Gastrocnemius medialis (tissue), 4 donors: ENCODE results near the gene SNX24. TPM values are rescaled to one million over a fixed set of nuclear protein-coding genes. Genes with fewer than 3 reads are reported as not detected.

Experiments used
- ATAC-seq, 2 donors: fragments of 150-250 bp; one replicate each; pipeline ENCODE4 v1.9.1; 2016
- DNase-seq, 2 donors: peaks; one replicate each; pipeline ENCODE4 v3.0.0-alpha.2; 2019
- H3K27ac ChIP-seq, 4 donors: fragments of 200-600 bp; sonication (generic); 1 replicate in 1 of 4; 2 replicates in 3 of 4; pipeline ENCODE4 v1.5.1; 2016 to 2018; ENCODE audit warnings: mild to moderate bottlenecking in 2 of 4, moderate library complexity in 1 of 4
- H3K27me3 ChIP-seq, 3 donors: fragments of 200-600 bp; sonication (generic) in 2 of 3; 1 replicate in 1 of 3; 2 replicates in 2 of 3; pipeline versions ENCODE4 v1.5.1 to v1.6.0; 2016 to 2019; ENCODE audit warnings: mild to moderate bottlenecking in 1 of 3, moderate library complexity in 1 of 3
- H3K36me3 ChIP-seq, 2 donors: fragments of 200-600 bp; sonication (generic) in 1 of 2; one replicate each; pipeline ENCODE4 v1.5.1; 2017 to 2018
- H3K4me1 ChIP-seq, 2 donors: fragments of 200-600 bp; sonication (generic) in 1 of 2; one replicate each; pipeline ENCODE4 v1.5.1; 2016 to 2017; ENCODE audit warnings: mild to moderate bottlenecking in 2 of 2
- H3K4me3 ChIP-seq, 4 donors: fragments of 200-600 bp; sonication (generic) in 3 of 4; 1 replicate in 1 of 4; 2 replicates in 3 of 4; pipeline ENCODE4 v1.5.1; 2016 to 2019; ENCODE audit warnings: mild to moderate bottlenecking in 2 of 4
- H3K9me3 ChIP-seq, 3 donors: fragments of 200-600 bp; sonication (generic) in 2 of 3; 1 replicate in 1 of 3; 2 replicates in 2 of 3; pipeline ENCODE4 v1.5.1; 2016 to 2019
- POLR2A ChIP-seq, 2 donors: fragments of 450-650 bp; IDR thresholded peaks; one replicate each; pipeline ENCODE4 v1.6.1; 2017; ENCODE audit warnings: antibody characterized with exemption in 2 of 2, mild to moderate bottlenecking in 2 of 2, moderate library complexity in 2 of 2
- in situ Hi-C, 4 donors: fragments of 200-750 bp; cut with MboI; loops; one replicate each; pipeline versions ENCODE4 v1.15.0 to v1.8.0; 2017; ENCODE audit warnings: low sequenced_read_pairs in 4 of 4
- intact Hi-C: fragments of 100-400 bp; cut with DNase I; formaldehyde crosslinking; loops from one replicate; pipeline ENCODE4 v1.15.1; 2023; ENCODE audit warnings: low total_unique reads
- total RNA-seq, 4 donors: library from RNA; depleted of rRNA; stranded (reverse); fragments of >200 nt; gene quantifications; one replicate each; pipeline versions ENCODE4 v1.1.0 to v1.2.3, GENCODE V29; 2016
- TF ChIP-seq, protein P1 (sequence below), 5 experiments: fragments of 450-650 bp in 3 of 5; fragments of 200-600 bp in 2 of 5; sonication (generic) in 2 of 5; IDR thresholded peaks in 4 of 5; conservative IDR thresholded peaks in 1 of 5; 1 replicate in 4 of 5; 2 replicates in 1 of 5; pipeline ENCODE4 v1.5.1; 2016 to 2019; ENCODE audit warnings: antibody characterized with exemption in 5 of 5, mild to moderate bottlenecking in 3 of 5, moderate library complexity in 3 of 5

Gene SNX24
- total RNA-seq, 4 donors from 2014 or later: 6.9 to 17.8 (median 10.6) TPM

DNA sequence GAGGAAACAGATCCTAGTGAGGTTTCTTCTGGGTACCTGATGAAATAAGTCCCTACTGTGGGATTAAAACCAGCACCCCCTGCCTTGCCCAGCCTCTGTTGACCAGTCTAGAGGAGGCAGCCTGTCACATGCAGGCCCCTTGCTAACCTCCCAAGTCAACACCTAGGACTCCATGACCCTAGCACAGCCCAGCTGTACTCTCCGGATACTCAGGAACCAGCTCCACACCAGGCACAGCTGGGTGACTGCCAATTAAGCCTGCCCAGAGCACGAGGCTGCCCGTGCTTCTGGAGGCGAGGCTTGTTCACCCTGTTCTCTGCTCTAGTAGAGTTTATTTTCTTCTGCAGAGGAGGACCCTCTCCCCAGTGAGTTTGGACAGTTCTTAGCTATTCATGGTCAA is 92.5 kb downstream of the SNX24 start:
- Histone ChIP-seq H3K27ac (no peak overlapping the region), H3K36me3 (no peaks in the 10 kb centered on the region), H3K27me3 (no peaks in the 10 kb centered on the region), H3K4me3 (no peak overlapping the region), H3K9me3 (no peaks in the 10 kb centered on the region), H3K4me1 (peaks cover 0 to 7% of the 10 kb centered on the region in 2 donors)
- ATAC-seq: peak in 1 of 2 donors; percentile 26
- in situ Hi-C loops: no loop called here
- no peak for TF ChIP-seq POLR2A (IDR thresholded peaks at IDR 0.05)
- TF ChIP-seq, protein P1, sequence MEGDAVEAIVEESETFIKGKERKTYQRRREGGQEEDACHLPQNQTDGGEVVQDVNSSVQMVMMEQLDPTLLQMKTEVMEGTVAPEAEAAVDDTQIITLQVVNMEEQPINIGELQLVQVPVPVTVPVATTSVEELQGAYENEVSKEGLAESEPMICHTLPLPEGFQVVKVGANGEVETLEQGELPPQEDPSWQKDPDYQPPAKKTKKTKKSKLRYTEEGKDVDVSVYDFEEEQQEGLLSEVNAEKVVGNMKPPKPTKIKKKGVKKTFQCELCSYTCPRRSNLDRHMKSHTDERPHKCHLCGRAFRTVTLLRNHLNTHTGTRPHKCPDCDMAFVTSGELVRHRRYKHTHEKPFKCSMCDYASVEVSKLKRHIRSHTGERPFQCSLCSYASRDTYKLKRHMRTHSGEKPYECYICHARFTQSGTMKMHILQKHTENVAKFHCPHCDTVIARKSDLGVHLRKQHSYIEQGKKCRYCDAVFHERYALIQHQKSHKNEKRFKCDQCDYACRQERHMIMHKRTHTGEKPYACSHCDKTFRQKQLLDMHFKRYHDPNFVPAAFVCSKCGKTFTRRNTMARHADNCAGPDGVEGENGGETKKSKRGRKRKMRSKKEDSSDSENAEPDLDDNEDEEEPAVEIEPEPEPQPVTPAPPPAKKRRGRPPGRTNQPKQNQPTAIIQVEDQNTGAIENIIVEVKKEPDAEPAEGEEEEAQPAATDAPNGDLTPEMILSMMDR (IDR thresholded peaks at IDR 0.05 in 4 of 5, conservative IDR thresholded peaks at IDR 0.05 in 1 of 5): no peak
- intact Hi-C loops: no loop called here
- peak; percentile 8 to 18 for DNase-seq

- no peaks in the 10 kb centered on the region for H3K9me3 ChIP-seq
- intact Hi-C loops: no loop called here
- DNase-seq: no peak
- no peak for ATAC-seq
- H3K4me3 ChIP-seq: no peak overlapping the region
- no peak overlapping the region for H3K27ac ChIP-seq
- H3K36me3 ChIP-seq: no peaks in the 10 kb centered on the region
- no peaks in the 10 kb centered on the region for H3K27me3 ChIP-seq
- no peak for TF ChIP-seq POLR2A (IDR thresholded peaks at IDR 0.05)
- in situ Hi-C loops: no loop called here
- peaks cover 0 to 7% of the 10 kb centered on the region in 2 donors for H3K4me1 ChIP-seq
These were observed 95.5 kb downstream of the SNX24 start for GRCh38 chr5:122940890-122941289.

GRCh38 chr5:122941737-122942136 is 96.3 kb downstream of the SNX24 start:
- intact Hi-C loops: no loop called here
- ATAC-seq (no peak), DNase-seq (no peak)
- no peaks in the 10 kb centered on the region for H3K9me3 ChIP-seq
- no peak overlapping the region for H3K27ac ChIP-seq
- TF ChIP-seq, protein P1 (IDR thresholded peaks at IDR 0.05 in 4 of 5, conservative IDR thresholded peaks at IDR 0.05 in 1 of 5): no peak
- TF ChIP-seq POLR2A (IDR thresholded peaks at IDR 0.05): no peak
- in situ Hi-C loops: no loop called here
- H3K27me3 ChIP-seq: no peaks in the 10 kb centered on the region
- no peak overlapping the region for H3K4me3 ChIP-seq
- H3K4me1 ChIP-seq: peaks cover 0 to 7% of the 10 kb centered on the region in 2 donors
- H3K36me3 ChIP-seq: no peaks in the 10 kb centered on the region

GRCh38 chr5:122942164-122942914 is 96.9 kb downstream of the SNX24 start:
- Histone ChIP-seq H3K4me3 (no peak overlapping the region), H3K27me3 (no peaks in the 10 kb centered on the region), H3K36me3 (no peaks in the 10 kb centered on the region), H3K4me1 (peaks cover 0 to 7% of the 10 kb centered on the region in 2 donors), H3K9me3 (no peaks in the 10 kb centered on the region), H3K27ac (no peak overlapping the region)
- in situ Hi-C loops (no loop called here), intact Hi-C loops (no loop called here)
- ATAC-seq (no peak), DNase-seq (no peak)
- TF ChIP-seq POLR2A (IDR thresholded peaks at IDR 0.05): no peak
- TF ChIP-seq, protein P1 (IDR thresholded peaks at IDR 0.05 in 4 of 5, conservative IDR thresholded peaks at IDR 0.05 in 1 of 5): no peak

DNA sequence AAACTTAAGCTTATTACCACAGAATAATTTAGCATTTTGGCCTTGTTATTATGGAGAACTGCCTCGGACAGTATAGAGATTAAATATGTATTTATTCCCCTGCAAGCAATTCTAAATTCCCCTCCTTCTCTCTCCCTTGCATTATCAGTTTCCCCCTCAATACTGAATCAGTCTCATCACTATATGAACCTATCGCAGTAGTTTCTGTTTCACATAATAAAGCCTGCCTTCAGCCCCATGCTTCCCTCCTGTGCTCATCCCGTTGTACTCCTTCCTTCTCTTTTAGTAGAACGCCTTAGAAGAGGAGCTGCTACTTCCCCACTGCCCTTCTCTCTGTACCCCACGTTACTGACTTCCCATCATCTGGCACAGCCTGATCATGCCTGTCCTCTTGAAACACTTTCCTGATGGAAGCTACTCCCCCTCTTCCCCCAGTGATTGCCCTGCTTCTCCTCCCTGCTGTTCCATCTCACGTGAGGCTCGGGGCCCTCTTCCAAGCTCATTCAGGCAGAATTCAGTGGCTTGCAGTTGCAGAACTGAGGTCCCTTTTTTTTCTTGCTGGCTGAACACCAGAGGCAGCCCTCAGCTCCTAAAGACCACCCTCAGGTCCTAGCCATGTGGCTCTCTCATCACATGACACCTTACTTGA is 97.8 kb downstream of the SNX24 start:
- no peaks in the 10 kb centered on the region for H3K27me3 ChIP-seq
- TF ChIP-seq POLR2A (IDR thresholded peaks at IDR 0.05): no peak
- TF ChIP-seq, protein P1 (IDR thresholded peaks at IDR 0.05 in 4 of 5, conservative IDR thresholded peaks at IDR 0.05 in 1 of 5): no peak
- no peak for DNase-seq
- no peaks in the 10 kb centered on the region for H3K36me3 ChIP-seq
- intact Hi-C loops (no loop called here), in situ Hi-C loops (no loop called here)
- no peak overlapping the region for H3K27ac ChIP-seq
- H3K4me1 ChIP-seq: peaks cover 0 to 3% of the 10 kb centered on the region in 2 donors
- H3K9me3 ChIP-seq: no peaks in the 10 kb centered on the region
- ATAC-seq: no peak
- H3K4me3 ChIP-seq: no peak overlapping the region
